ENCODE data around the gene MUTYH.

The MUTYH gene

GRCh38 chr1:45353685-45354084 is 13.4 kb upstream of the MUTYH start:
- H3K27ac ChIP-seq (ENCODE audit: insufficient read depth, low read length, poor library complexity, severe bottlenecking), result no peak overlapping the region
- no peaks in the 10 kb centered on the region for H3K27me3 ChIP-seq (replicated peaks; ENCODE audit: control insufficient read depth, insufficient read depth, low read length, poor library complexity, severe bottlenecking)
- no peaks in the 10 kb centered on the region for H3K9me3 ChIP-seq (ENCODE audit: control insufficient read depth, low read length)
- DNase-seq, result no peak
- no peaks in the 10 kb centered on the region for H3K36me3 ChIP-seq (ENCODE audit: control insufficient read depth, insufficient read depth, low read length)
- H3K4me1 ChIP-seq (ENCODE audit: control insufficient read depth, insufficient read depth, low read length, poor library complexity, severe bottlenecking), result no peaks in the 10 kb centered on the region
- H3K4me3 ChIP-seq (ENCODE audit: insufficient read depth, low read depth, low read length, poor library complexity, severe bottlenecking), result no peak overlapping the region

- Histone ChIP-seq H3K36me3 (ENCODE audit: control insufficient read depth, insufficient read depth, low read length) (no peaks in the 10 kb centered on the region), H3K9me3 (ENCODE audit: control insufficient read depth, low read length) (no peaks in the 10 kb centered on the region), H3K27me3 (replicated peaks; ENCODE audit: control insufficient read depth, insufficient read depth, low read length, poor library complexity, severe bottlenecking) (no peaks in the 10 kb centered on the region), H3K27ac (ENCODE audit: insufficient read depth, low read length, poor library complexity, severe bottlenecking) (no peak overlapping the region), H3K4me3 (ENCODE audit: insufficient read depth, low read depth, low read length, poor library complexity, severe bottlenecking) (no peak overlapping the region), H3K4me1 (ENCODE audit: control insufficient read depth, insufficient read depth, low read length, poor library complexity, severe bottlenecking) (no peaks in the 10 kb centered on the region)
- DNase-seq, result no peak
These were observed 11.3 kb upstream of the MUTYH start for GRCh38 chr1:45351508-45351907.

GRCh38 chr1:45348966-45349677 is 8.9 kb upstream of the MUTYH start:
- Histone ChIP-seq H3K27ac (ENCODE audit: insufficient read depth, low read length, poor library complexity, severe bottlenecking) (no peak overlapping the region), H3K4me3 (ENCODE audit: insufficient read depth, low read depth, low read length, poor library complexity, severe bottlenecking) (no peak overlapping the region), H3K9me3 (ENCODE audit: control insufficient read depth, low read length) (no peaks in the 10 kb centered on the region), H3K4me1 (ENCODE audit: control insufficient read depth, insufficient read depth, low read length, poor library complexity, severe bottlenecking) (no peaks in the 10 kb centered on the region), H3K36me3 (ENCODE audit: control insufficient read depth, insufficient read depth, low read length) (peaks cover 10% of the 10 kb centered on the region), H3K27me3 (replicated peaks; ENCODE audit: control insufficient read depth, insufficient read depth, low read length, poor library complexity, severe bottlenecking) (no peaks in the 10 kb centered on the region)
- no peak for DNase-seq

GRCh38 chr1:45348609-45348965 is 8.3 kb upstream of the MUTYH start:
- Histone ChIP-seq H3K27me3 (replicated peaks; ENCODE audit: control insufficient read depth, insufficient read depth, low read length, poor library complexity, severe bottlenecking) (no peaks in the 10 kb centered on the region), H3K4me1 (ENCODE audit: control insufficient read depth, insufficient read depth, low read length, poor library complexity, severe bottlenecking) (no peaks in the 10 kb centered on the region), H3K27ac (ENCODE audit: insufficient read depth, low read length, poor library complexity, severe bottlenecking) (no peak overlapping the region), H3K36me3 (ENCODE audit: control insufficient read depth, insufficient read depth, low read length) (peaks cover 16% of the 10 kb centered on the region), H3K9me3 (ENCODE audit: control insufficient read depth, low read length) (no peaks in the 10 kb centered on the region), H3K4me3 (ENCODE audit: insufficient read depth, low read depth, low read length, poor library complexity, severe bottlenecking) (no peak overlapping the region)
- DNase-seq, result no peak

GRCh38 chr1:45348020-45348419 is 7.8 kb upstream of the MUTYH start:
- H3K4me3 ChIP-seq (ENCODE audit: insufficient read depth, low read depth, low read length, poor library complexity, severe bottlenecking), result no peak overlapping the region
- H3K9me3 ChIP-seq (ENCODE audit: control insufficient read depth, low read length), result no peaks in the 10 kb centered on the region
- no peaks in the 10 kb centered on the region for H3K27me3 ChIP-seq (replicated peaks; ENCODE audit: control insufficient read depth, insufficient read depth, low read length, poor library complexity, severe bottlenecking)
- no peaks in the 10 kb centered on the region for H3K4me1 ChIP-seq (ENCODE audit: control insufficient read depth, insufficient read depth, low read length, poor library complexity, severe bottlenecking)
- peaks cover 22% of the 10 kb centered on the region for H3K36me3 ChIP-seq (ENCODE audit: control insufficient read depth, insufficient read depth, low read length)
- no peak overlapping the region for H3K27ac ChIP-seq (ENCODE audit: insufficient read depth, low read length, poor library complexity, severe bottlenecking)
- no peak for DNase-seq

- Histone ChIP-seq H3K4me3 (ENCODE audit: insufficient read depth, low read depth, low read length, poor library complexity, severe bottlenecking) (no peak overlapping the region), H3K36me3 (ENCODE audit: control insufficient read depth, insufficient read depth, low read length) (peaks cover 32% of the 10 kb centered on the region), H3K4me1 (ENCODE audit: control insufficient read depth, insufficient read depth, low read length, poor library complexity, severe bottlenecking) (peaks cover 6% of the 10 kb centered on the region), H3K27ac (ENCODE audit: insufficient read depth, low read length, poor library complexity, severe bottlenecking) (no peak overlapping the region), H3K9me3 (ENCODE audit: control insufficient read depth, low read length) (no peaks in the 10 kb centered on the region), H3K27me3 (replicated peaks; ENCODE audit: control insufficient read depth, insufficient read depth, low read length, poor library complexity, severe bottlenecking) (no peaks in the 10 kb centered on the region)
- no peak for DNase-seq
These were observed 6.2 kb upstream of the MUTYH start for GRCh38 chr1:45346473-45346872.

- peaks cover 32% of the 10 kb centered on the region for H3K36me3 ChIP-seq (ENCODE audit: control insufficient read depth, insufficient read depth, low read length)
- no peaks in the 10 kb centered on the region for H3K27me3 ChIP-seq (replicated peaks; ENCODE audit: control insufficient read depth, insufficient read depth, low read length, poor library complexity, severe bottlenecking)
- no peak for DNase-seq
- H3K27ac ChIP-seq (ENCODE audit: insufficient read depth, low read length, poor library complexity, severe bottlenecking), result no peak overlapping the region
- H3K4me1 ChIP-seq (ENCODE audit: control insufficient read depth, insufficient read depth, low read length, poor library complexity, severe bottlenecking), result peaks cover 16% of the 10 kb centered on the region
- no peak overlapping the region for H3K4me3 ChIP-seq (ENCODE audit: insufficient read depth, low read depth, low read length, poor library complexity, severe bottlenecking)
- no peaks in the 10 kb centered on the region for H3K9me3 ChIP-seq (ENCODE audit: control insufficient read depth, low read length)
These were observed 4.8 kb upstream of the MUTYH start for GRCh38 chr1:45345014-45345413.

- Histone ChIP-seq H3K27ac (ENCODE audit: insufficient read depth, low read length, poor library complexity, severe bottlenecking) (no peak overlapping the region), H3K9me3 (ENCODE audit: control insufficient read depth, low read length) (no peaks in the 10 kb centered on the region), H3K36me3 (ENCODE audit: control insufficient read depth, insufficient read depth, low read length) (peaks cover 32% of the 10 kb centered on the region), H3K4me3 (ENCODE audit: insufficient read depth, low read depth, low read length, poor library complexity, severe bottlenecking) (no peak overlapping the region), H3K4me1 (ENCODE audit: control insufficient read depth, insufficient read depth, low read length, poor library complexity, severe bottlenecking) (peaks cover 16% of the 10 kb centered on the region), H3K27me3 (replicated peaks; ENCODE audit: control insufficient read depth, insufficient read depth, low read length, poor library complexity, severe bottlenecking) (no peaks in the 10 kb centered on the region)
- no peak for DNase-seq
These were observed 4.3 kb upstream of the MUTYH start for GRCh38 chr1:45344499-45344898.

- DNase-seq, result peak in 1 of 3 donors; percentile 6
- no peaks in the 10 kb centered on the region for H3K9me3 ChIP-seq (ENCODE audit: control insufficient read depth, low read length)
- peaks cover 32% of the 10 kb centered on the region for H3K36me3 ChIP-seq (ENCODE audit: control insufficient read depth, insufficient read depth, low read length)
- peak overlapping the region; percentile 99 for H3K27ac ChIP-seq (ENCODE audit: insufficient read depth, low read length, poor library complexity, severe bottlenecking)
- peaks cover 16% of the 10 kb centered on the region for H3K4me1 ChIP-seq (ENCODE audit: control insufficient read depth, insufficient read depth, low read length, poor library complexity, severe bottlenecking)
- no peaks in the 10 kb centered on the region for H3K27me3 ChIP-seq (replicated peaks; ENCODE audit: control insufficient read depth, insufficient read depth, low read length, poor library complexity, severe bottlenecking)
- peak overlapping the region; percentile 80 for H3K4me3 ChIP-seq (ENCODE audit: insufficient read depth, low read depth, low read length, poor library complexity, severe bottlenecking)
These were observed 701 bp upstream of the MUTYH start for GRCh38 chr1:45340816-45341466.

GRCh38 chr1:45337630-45338325 is 2.5 kb downstream of the MUTYH start:
- DNase-seq, result no peak
- Histone ChIP-seq H3K27me3 (replicated peaks; ENCODE audit: control insufficient read depth, insufficient read depth, low read length, poor library complexity, severe bottlenecking) (no peaks in the 10 kb centered on the region), H3K27ac (ENCODE audit: insufficient read depth, low read length, poor library complexity, severe bottlenecking) (no peak overlapping the region), H3K4me3 (ENCODE audit: insufficient read depth, low read depth, low read length, poor library complexity, severe bottlenecking) (no peak overlapping the region), H3K9me3 (ENCODE audit: control insufficient read depth, low read length) (no peaks in the 10 kb centered on the region), H3K4me1 (ENCODE audit: control insufficient read depth, insufficient read depth, low read length, poor library complexity, severe bottlenecking) (peaks cover 16% of the 10 kb centered on the region), H3K36me3 (ENCODE audit: control insufficient read depth, insufficient read depth, low read length) (peaks cover 26% of the 10 kb centered on the region)
